ENCODE data around the gene GUCY2C.
"Not testable (repeated sequence)": the region's sequence is repeated elsewhere in the genome, so short reads cannot be mapped to it uniquely, and the experiment has no call there.

Gene GUCY2C

GRCh38 chr12:14698555-14698954 is 2.2 kb upstream of the GUCY2C start:
- H3K4me3 ChIP-seq (ENCODE audit: low read length), result no peak overlapping the region
- no peak for TF ChIP-seq ZNF274 (IDR thresholded peaks at IDR 0.05; ENCODE audit: low read depth, low read length)

GRCh38 chr12:14695715-14696141 is 671 bp downstream of the GUCY2C start:
- H3K4me3 ChIP-seq (ENCODE audit: low read length), result no peak overlapping the region
- TF ChIP-seq ZNF274 (IDR thresholded peaks at IDR 0.05; ENCODE audit: low read depth, low read length), result no peak

- H3K4me3 ChIP-seq (ENCODE audit: low read length), result no peak overlapping the region
- TF ChIP-seq ZNF274 (IDR thresholded peaks at IDR 0.05; ENCODE audit: low read depth, low read length), result no peak
Observed at GRCh38 chr12:14694970-14695369, 1.4 kb downstream of the GUCY2C start.

- no peak overlapping the region for H3K4me3 ChIP-seq (ENCODE audit: low read length)
- no peak for TF ChIP-seq ZNF274 (IDR thresholded peaks at IDR 0.05; ENCODE audit: low read depth, low read length)
Observed at GRCh38 chr12:14694145-14694714, 2.2 kb downstream of the GUCY2C start.

- TF ChIP-seq ZNF274 (IDR thresholded peaks at IDR 0.05; ENCODE audit: low read depth, low read length), result no peak
- no peak overlapping the region for H3K4me3 ChIP-seq (ENCODE audit: low read length)
Observed at GRCh38 chr12:14693116-14693515, 3.3 kb downstream of the GUCY2C start.

- no peak for TF ChIP-seq ZNF274 (IDR thresholded peaks at IDR 0.05; ENCODE audit: low read depth, low read length)
- no peak overlapping the region for H3K4me3 ChIP-seq (ENCODE audit: low read length)
Observed at GRCh38 chr12:14691560-14691959, 4.8 kb downstream of the GUCY2C start.

- no peak overlapping the region for H3K4me3 ChIP-seq (ENCODE audit: low read length)
- TF ChIP-seq ZNF274 (IDR thresholded peaks at IDR 0.05; ENCODE audit: low read depth, low read length), result no peak
Observed at GRCh38 chr12:14689996-14690395, 6.4 kb downstream of the GUCY2C start.

- no peak overlapping the region for H3K4me3 ChIP-seq (ENCODE audit: low read length)
- no peak for TF ChIP-seq ZNF274 (IDR thresholded peaks at IDR 0.05; ENCODE audit: low read depth, low read length)
Observed at GRCh38 chr12:14689144-14689543, 7.3 kb downstream of the GUCY2C start.

- H3K4me3 ChIP-seq (ENCODE audit: low read length), result not testable (repeated sequence)
Observed at GRCh38 chr12:14682231-14682630, 14.2 kb downstream of the GUCY2C start.

- TF ChIP-seq ZNF274 (IDR thresholded peaks at IDR 0.05; ENCODE audit: low read depth, low read length), result no peak
- no peak overlapping the region for H3K4me3 ChIP-seq (ENCODE audit: low read length)
Observed at GRCh38 chr12:14681625-14682024, 14.8 kb downstream of the GUCY2C start.

GRCh38 chr12:14681190-14681589 is 15.2 kb downstream of the GUCY2C start:
- H3K4me3 ChIP-seq (ENCODE audit: low read length), result no peak overlapping the region
- TF ChIP-seq ZNF274 (IDR thresholded peaks at IDR 0.05; ENCODE audit: low read depth, low read length), result no peak

- no peak for TF ChIP-seq ZNF274 (IDR thresholded peaks at IDR 0.05; ENCODE audit: low read depth, low read length)
- no peak overlapping the region for H3K4me3 ChIP-seq (ENCODE audit: low read length)
Observed at GRCh38 chr12:14678547-14679150, 17.8 kb downstream of the GUCY2C start.

- no peak for TF ChIP-seq ZNF274 (IDR thresholded peaks at IDR 0.05; ENCODE audit: low read depth, low read length)
- H3K4me3 ChIP-seq (ENCODE audit: low read length), result no peak overlapping the region
Observed at GRCh38 chr12:14668591-14668990, 27.8 kb downstream of the GUCY2C start.

GRCh38 chr12:14665354-14666348 is 30.7 kb downstream of the GUCY2C start:
- TF ChIP-seq ZNF274 (IDR thresholded peaks at IDR 0.05; ENCODE audit: low read depth, low read length), result no peak
- no peak overlapping the region for H3K4me3 ChIP-seq (ENCODE audit: low read length)
